Gastroesophageal sphincter (tissue), 3 donors: ENCODE measurements around the gene ROPN1B.

ENCODE experiments used
- EP300 ChIP-seq: sonication (generic); formaldehyde crosslinking; IDR thresholded peaks from one replicate; pipeline ENCODE4 v1.6.1; 2017; ENCODE audit warnings: antibody characterized with exemption, mild to moderate bottlenecking
- TF ChIP-seq, protein P1 (sequence below), 4 experiments: fragments of 200-600 bp in 2 of 4; fragments of 450-650 bp in 2 of 4; sonication (generic) in 1 of 4; IDR thresholded peaks; one replicate each; pipeline ENCODE4 v1.5.1; 2017 to 2019; ENCODE audit warnings: antibody characterized with exemption in 4 of 4, mild to moderate bottlenecking in 2 of 4, moderate library complexity in 2 of 4

DNA sequence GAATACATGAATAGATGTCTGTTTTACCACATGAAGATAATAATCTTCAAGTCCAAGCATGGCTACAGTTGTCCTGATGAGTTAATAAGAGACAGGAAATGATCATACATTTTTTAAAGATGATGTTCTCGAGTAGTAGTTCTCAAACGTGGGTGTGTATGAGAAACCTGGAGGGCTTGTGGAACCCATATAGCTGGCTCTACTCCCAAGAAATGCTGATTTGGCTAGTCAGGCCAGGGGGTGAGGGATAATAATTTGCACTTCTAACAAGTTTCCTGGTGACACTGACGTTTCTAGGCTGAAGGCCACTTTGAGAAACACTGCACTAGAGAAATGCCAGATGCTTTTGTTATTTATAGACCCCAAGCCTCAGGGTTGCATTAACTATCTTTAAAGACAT lies 37.0 kb downstream of the ROPN1B start:
- TF ChIP-seq, protein P1, sequence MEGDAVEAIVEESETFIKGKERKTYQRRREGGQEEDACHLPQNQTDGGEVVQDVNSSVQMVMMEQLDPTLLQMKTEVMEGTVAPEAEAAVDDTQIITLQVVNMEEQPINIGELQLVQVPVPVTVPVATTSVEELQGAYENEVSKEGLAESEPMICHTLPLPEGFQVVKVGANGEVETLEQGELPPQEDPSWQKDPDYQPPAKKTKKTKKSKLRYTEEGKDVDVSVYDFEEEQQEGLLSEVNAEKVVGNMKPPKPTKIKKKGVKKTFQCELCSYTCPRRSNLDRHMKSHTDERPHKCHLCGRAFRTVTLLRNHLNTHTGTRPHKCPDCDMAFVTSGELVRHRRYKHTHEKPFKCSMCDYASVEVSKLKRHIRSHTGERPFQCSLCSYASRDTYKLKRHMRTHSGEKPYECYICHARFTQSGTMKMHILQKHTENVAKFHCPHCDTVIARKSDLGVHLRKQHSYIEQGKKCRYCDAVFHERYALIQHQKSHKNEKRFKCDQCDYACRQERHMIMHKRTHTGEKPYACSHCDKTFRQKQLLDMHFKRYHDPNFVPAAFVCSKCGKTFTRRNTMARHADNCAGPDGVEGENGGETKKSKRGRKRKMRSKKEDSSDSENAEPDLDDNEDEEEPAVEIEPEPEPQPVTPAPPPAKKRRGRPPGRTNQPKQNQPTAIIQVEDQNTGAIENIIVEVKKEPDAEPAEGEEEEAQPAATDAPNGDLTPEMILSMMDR (IDR thresholded peaks at IDR 0.05) = no peak
- no peak for TF ChIP-seq EP300
